ENCODE data around the gene CES4A. TPM values are rescaled to one million over a fixed set of nuclear protein-coding genes. Genes with fewer than 3 reads are reported as not detected.

The CES4A gene
- total RNA-seq, 2 experiments from 2014 or later = 4.5 to 5.2 TPM

GRCh38 chr16:67054901-67055300, 66.5 kb downstream of the CES4A start:
- POLR2A ChIA-PET = interaction anchor here (0.6 to 2.0 kb wide), 2 partner anchors 13 to 25 kb away, joined by 3 to 12 read pairs; no protein-coding TSS in a partner anchor
- CTCF ChIA-PET = interaction anchor here (0.6 to 2.9 kb wide), 4 partner anchors 12 to 37 kb away, joined by 3 to 14 read pairs (median 4); partner anchors contain the start of gene CBFB

GRCh38 chr16:67055712-67056487, 67.5 kb downstream of the CES4A start:
- ChIA-PET POLR2A (interaction anchor here (0.9 to 2.0 kb wide), 3 partner anchors 26 to 72 kb away, joined by 3 to 12 read pairs (median 3); no protein-coding TSS in a partner anchor), CTCF (interaction anchor here (0.6 to 2.9 kb wide), 3 partner anchors 11 to 38 kb away, joined by 3 to 14 read pairs (median 4); partner anchors contain the start of gene CBFB)

Other genes starting within 250 kb of the CES4A start
- 10 to 100 TPM; 44.7 to 48.5 TPM for gene DYNC1LI2, start 237.0 kb upstream of the CES4A start, total RNA-seq
- under 1 TPM in 1 of 2 experiments, not detected in 1; 0.30 TPM for gene TERB1, start 187.0 kb upstream of the CES4A start, total RNA-seq
- gene NAE1, start 157.6 kb upstream of the CES4A start, total RNA-seq = 100 to 1,000 TPM; 111 to 122 TPM
- not detected for gene CA7, start 144.2 kb upstream of the CES4A start, total RNA-seq
- gene PDP2, start 108.1 kb upstream of the CES4A start, total RNA-seq = 10 to 100 TPM; 28.9 to 30.4 TPM
- not detected for gene CDH16, start 69.7 kb upstream of the CES4A start, total RNA-seq
- under 1 TPM; 0.32 to 0.50 TPM for gene RRAD, start 63.1 kb upstream of the CES4A start, total RNA-seq
- gene CIAO2B, start 54.2 kb upstream of the CES4A start, total RNA-seq = 100 to 1,000 TPM; 174 to 177 TPM
- 10 to 100 TPM; 25.0 to 28.7 TPM for gene CES2, start 53.1 kb upstream of the CES4A start, total RNA-seq
- under 1 TPM; 0.31 to 0.57 TPM for gene CES3, start 27.3 kb upstream of the CES4A start, total RNA-seq
- 100 to 1,000 TPM; 140 to 147 TPM for gene CBFB, start 40.6 kb downstream of the CES4A start, total RNA-seq
- 10 to 100 TPM; 18.1 to 20.0 TPM for gene PHAF1, start 121.4 kb downstream of the CES4A start, total RNA-seq
- 1 to 10 TPM; 2.0 to 2.1 TPM for gene B3GNT9, start 162.4 kb downstream of the CES4A start, total RNA-seq
- 10 to 100 TPM; 18.0 to 19.0 TPM for gene TRADD, start 171.3 kb downstream of the CES4A start, total RNA-seq
- 10 to 100 TPM; 11.8 to 12.2 TPM for gene FBXL8, start 171.4 kb downstream of the CES4A start, total RNA-seq
- 10 to 100 TPM in 1 of 2 experiments, 1 to 10 TPM in 1; 7.6 to 11.4 TPM for gene HSF4, start 176.2 kb downstream of the CES4A start, total RNA-seq
- 1 to 10 TPM; 4.9 to 5.2 TPM for gene NOL3, start 181.9 kb downstream of the CES4A start, total RNA-seq
- gene MATCAP1, start 195.4 kb downstream of the CES4A start, total RNA-seq = 10 to 100 TPM; 18.6 to 22.4 TPM
- gene EXOC3L1, start 201.5 kb downstream of the CES4A start, total RNA-seq = under 1 TPM in 1 of 2 experiments, not detected in 1; 0.19 TPM
- gene E2F4, start 203.6 kb downstream of the CES4A start, total RNA-seq = 100 to 1,000 TPM; 146 to 151 TPM
- gene ELMO3, start 210.5 kb downstream of the CES4A start, total RNA-seq = 1 to 10 TPM; 5.5 to 5.8 TPM
- 10 to 100 TPM; 61.2 to 61.7 TPM for gene TMEM208, start 238.5 kb downstream of the CES4A start, total RNA-seq